ENCODE results near the gene DRD2. TPM values are rescaled to one million over a fixed set of nuclear protein-coding genes. Genes with fewer than 3 reads are reported as not detected.

Gene DRD2
- total RNA-seq, 1 donor from 2014 or later, result not detected

DNA sequence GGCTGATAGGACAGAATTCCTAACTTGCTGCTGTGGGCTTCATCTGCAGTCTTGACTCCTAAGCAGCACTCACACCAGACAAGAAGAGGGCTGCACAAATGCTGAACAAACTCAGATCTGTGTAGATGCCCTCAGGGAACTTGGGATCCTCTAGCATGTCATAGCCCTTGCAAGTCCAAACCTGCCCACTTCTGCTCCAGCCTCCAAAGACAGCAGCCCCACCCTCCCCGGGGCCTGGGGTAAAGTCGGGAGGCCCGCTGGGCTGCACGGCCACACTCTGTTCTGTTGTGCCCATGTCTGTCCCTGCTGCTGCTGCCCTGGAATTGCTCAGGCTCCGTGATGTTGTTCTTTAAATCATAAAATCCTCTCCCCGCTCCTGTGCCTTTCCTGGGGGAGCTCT lies 28.3 kb downstream of the DRD2 start:
- Mint-ChIP-seq H3K9me3 (no peaks in the 10 kb centered on the region), H3K4me3 (no peak overlapping the region), H3K36me3 (ENCODE audit: low read depth) (no peaks in the 10 kb centered on the region), H3K27me3 (peaks cover 16% of the 10 kb centered on the region), H3K27ac (no peak overlapping the region), H3K4me1 (peaks cover 4% of the 10 kb centered on the region)
- intact Hi-C loops (cut with micrococcal nuclease), result no loop called here
- no peak for DNase-seq

DNA sequence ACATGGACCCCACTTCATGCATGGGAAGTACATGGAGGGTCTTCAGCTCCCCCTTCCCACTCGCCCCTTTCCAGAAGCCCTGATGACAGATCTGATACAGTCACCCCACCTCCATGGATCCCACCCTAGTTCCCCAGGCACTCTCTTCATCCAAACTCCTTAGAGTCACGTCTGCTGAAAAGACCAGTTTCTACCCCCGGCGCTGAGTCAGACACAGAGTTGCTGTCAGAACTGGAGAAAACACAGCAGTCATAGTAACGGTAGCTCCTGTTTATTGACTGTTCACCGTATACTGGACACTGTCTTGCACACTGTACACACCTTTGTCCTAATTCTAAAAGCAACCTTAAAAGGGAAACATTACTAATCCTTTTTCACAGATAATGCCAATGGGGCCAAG lies 29.1 kb downstream of the DRD2 start:
- intact Hi-C loops (cut with micrococcal nuclease), result no loop called here
- Mint-ChIP-seq H3K9me3 (no peaks in the 10 kb centered on the region), H3K4me3 (no peak overlapping the region), H3K36me3 (ENCODE audit: low read depth) (no peaks in the 10 kb centered on the region), H3K27me3 (peaks cover 16% of the 10 kb centered on the region), H3K4me1 (peaks cover 4% of the 10 kb centered on the region), H3K27ac (no peak overlapping the region)
- no peak for DNase-seq

DNA sequence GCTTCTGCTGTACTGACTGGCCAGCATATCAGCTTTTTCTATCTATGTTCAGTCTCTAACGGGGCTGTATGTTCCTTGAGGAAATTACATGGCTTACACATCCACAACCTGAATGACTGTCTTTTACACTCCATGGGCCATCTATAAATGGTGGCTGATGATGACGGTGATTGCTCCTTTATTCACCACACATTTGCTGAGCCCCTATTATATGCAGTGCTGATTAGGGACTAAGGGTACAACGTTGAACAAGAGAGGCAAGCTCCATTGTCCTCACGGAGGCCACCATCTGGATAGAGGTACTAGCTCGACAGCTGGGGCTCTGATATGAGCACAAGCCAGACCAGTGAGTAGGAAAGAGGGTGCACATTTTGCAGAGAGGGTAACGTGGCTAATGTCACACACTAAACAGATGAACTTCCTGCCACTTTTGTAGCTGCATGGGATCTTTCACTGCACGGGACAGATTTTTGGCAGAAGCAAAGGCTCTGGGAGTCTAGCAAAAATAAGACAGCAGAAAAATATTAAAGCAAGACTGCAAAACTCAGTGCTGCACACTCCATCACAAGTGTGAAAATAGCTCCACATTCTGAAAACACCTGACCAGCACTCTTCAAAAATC lies 30.6 kb downstream of the DRD2 start:
- DNase-seq, result no peak
- peaks cover 18% of the 10 kb centered on the region for H3K27me3 Mint-ChIP-seq
- H3K4me1 Mint-ChIP-seq, result peaks cover 4% of the 10 kb centered on the region
- H3K4me3 Mint-ChIP-seq, result no peak overlapping the region
- no peak overlapping the region for H3K27ac Mint-ChIP-seq
- H3K9me3 Mint-ChIP-seq, result no peaks in the 10 kb centered on the region
- no peaks in the 10 kb centered on the region for H3K36me3 Mint-ChIP-seq (ENCODE audit: low read depth)
- intact Hi-C loops (cut with micrococcal nuclease), result no loop called here

- no peak overlapping the region for H3K27ac Mint-ChIP-seq
- no peaks in the 10 kb centered on the region for H3K4me1 Mint-ChIP-seq
- peaks cover 16% of the 10 kb centered on the region for H3K27me3 Mint-ChIP-seq
- H3K4me3 Mint-ChIP-seq, result no peak overlapping the region
- DNase-seq, result no peak
- H3K9me3 Mint-ChIP-seq, result no peaks in the 10 kb centered on the region
- intact Hi-C loops (cut with micrococcal nuclease), result no loop called here
- no peaks in the 10 kb centered on the region for H3K36me3 Mint-ChIP-seq (ENCODE audit: low read depth)
Observed at GRCh38 chr11:113440816-113441215, 34.4 kb downstream of the DRD2 start.

DNA sequence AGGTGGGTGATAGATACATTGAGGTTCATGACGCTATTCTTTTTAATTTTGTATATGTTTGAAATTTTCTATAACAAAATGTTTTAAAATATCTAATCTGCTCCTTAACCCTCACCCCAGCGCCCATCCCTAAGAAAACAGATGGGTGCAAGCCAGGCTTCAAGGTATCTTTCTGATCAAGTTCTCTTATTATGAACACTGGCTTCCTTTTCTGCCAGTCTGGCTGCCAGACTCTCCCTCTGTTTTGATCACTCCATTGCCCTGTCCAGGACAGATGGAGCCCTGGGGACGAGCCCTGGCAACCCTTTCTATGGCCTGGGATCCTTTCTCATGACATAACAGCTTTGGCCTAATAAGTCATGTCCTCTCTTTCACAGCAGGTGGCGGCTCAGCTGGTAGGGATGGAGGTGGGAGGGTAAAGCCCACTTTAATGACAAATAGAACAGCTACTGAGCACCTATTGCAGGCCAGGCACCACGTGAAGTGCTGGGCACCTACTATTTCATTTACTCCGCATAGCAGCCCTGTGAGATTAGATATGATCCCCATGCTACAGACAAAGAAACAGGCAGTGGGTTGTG lies 38.4 kb downstream of the DRD2 start:
- H3K36me3 Mint-ChIP-seq (ENCODE audit: low read depth), result no peaks in the 10 kb centered on the region
- intact Hi-C loops (cut with micrococcal nuclease), result no loop called here
- no peaks in the 10 kb centered on the region for H3K4me1 Mint-ChIP-seq
- H3K27ac Mint-ChIP-seq, result no peak overlapping the region
- no peak overlapping the region for H3K4me3 Mint-ChIP-seq
- peaks cover 2% of the 10 kb centered on the region for H3K27me3 Mint-ChIP-seq
- DNase-seq, result no peak
- H3K9me3 Mint-ChIP-seq, result no peaks in the 10 kb centered on the region

- Mint-ChIP-seq H3K36me3 (ENCODE audit: low read depth) (no peaks in the 10 kb centered on the region), H3K27me3 (peaks cover 2% of the 10 kb centered on the region), H3K4me3 (no peak overlapping the region), H3K27ac (no peak overlapping the region), H3K4me1 (no peaks in the 10 kb centered on the region), H3K9me3 (no peaks in the 10 kb centered on the region)
- DNase-seq, result no peak
- intact Hi-C loops (cut with micrococcal nuclease), result no loop called here
Observed at GRCh38 chr11:113435190-113435968, 39.8 kb downstream of the DRD2 start.

DNA sequence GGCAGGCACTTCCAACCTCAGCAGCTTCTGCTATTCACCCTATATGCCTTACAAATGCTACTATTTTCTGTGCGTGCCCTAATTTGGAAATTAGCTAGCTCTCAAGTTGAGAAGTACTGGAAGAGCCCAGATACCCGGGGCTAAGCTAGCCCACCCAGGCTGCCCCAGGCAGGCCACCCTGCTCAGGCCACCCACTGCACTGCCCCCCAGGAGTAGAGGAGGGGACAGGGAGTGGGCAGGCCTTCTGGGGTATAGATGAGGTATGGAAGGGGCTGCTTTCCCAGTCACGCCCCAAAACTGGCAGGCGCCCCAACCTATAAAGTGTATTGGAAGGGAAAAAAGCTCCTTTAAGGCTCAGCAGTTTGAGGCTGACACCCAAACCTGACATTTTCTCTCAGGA lies 43.5 kb downstream of the DRD2 start:
- DNase-seq, result no peak
- Mint-ChIP-seq H3K4me3 (no peak overlapping the region), H3K27ac (no peak overlapping the region), H3K4me1 (no peaks in the 10 kb centered on the region), H3K27me3 (no peaks in the 10 kb centered on the region), H3K9me3 (no peaks in the 10 kb centered on the region), H3K36me3 (ENCODE audit: low read depth) (no peaks in the 10 kb centered on the region)
- intact Hi-C loops (cut with micrococcal nuclease), result no loop called here

DNA sequence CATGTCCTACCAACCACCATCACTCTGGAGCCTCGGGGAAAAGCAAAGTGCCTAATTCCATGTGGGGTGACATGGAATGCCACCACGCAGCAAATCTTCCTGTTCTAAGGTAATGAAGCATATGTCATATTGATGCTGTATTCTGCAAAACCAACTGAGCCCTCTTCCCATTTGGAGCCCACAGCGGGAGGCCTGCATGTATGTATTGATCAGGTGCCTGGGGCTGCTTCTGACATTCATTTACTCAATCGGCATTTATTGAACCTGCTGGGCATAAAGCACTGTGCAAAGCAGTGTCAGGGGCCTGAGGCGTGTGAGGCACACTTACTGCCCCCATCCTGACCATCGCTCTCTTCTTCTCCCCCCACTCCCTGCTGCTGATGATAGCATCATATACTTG lies 48.5 kb downstream of the DRD2 start:
- DNase-seq, result no peak
- intact Hi-C loops (cut with micrococcal nuclease), result no loop called here
- H3K36me3 Mint-ChIP-seq (ENCODE audit: low read depth), result no peaks in the 10 kb centered on the region
- H3K9me3 Mint-ChIP-seq, result no peaks in the 10 kb centered on the region
- no peak overlapping the region for H3K4me3 Mint-ChIP-seq
- no peak overlapping the region for H3K27ac Mint-ChIP-seq
- H3K27me3 Mint-ChIP-seq, result no peaks in the 10 kb centered on the region
- H3K4me1 Mint-ChIP-seq, result no peaks in the 10 kb centered on the region

DNA sequence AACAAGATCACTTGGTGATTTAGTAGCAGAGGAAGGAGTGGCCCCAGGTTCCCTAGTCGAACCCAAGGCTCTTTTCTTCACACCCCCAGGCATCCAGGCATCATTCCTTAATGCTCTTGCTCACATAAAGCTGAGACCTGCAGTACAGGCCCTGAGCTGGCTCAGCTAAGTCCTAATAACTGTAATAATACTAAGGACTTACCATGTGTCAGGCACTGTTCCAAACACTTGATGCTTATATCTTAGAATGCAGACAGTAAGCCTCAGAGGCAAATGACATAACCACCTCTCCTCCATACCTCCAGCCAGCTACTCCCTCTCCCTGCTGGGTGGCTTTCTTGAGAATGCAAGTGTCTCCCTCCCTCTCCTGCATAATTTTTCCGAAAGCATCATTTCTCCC lies 54.4 kb downstream of the DRD2 start:
- Mint-ChIP-seq H3K27me3 (no peaks in the 10 kb centered on the region), H3K27ac (no peak overlapping the region), H3K36me3 (ENCODE audit: low read depth) (no peaks in the 10 kb centered on the region), H3K9me3 (no peaks in the 10 kb centered on the region), H3K4me3 (no peak overlapping the region), H3K4me1 (no peaks in the 10 kb centered on the region)
- intact Hi-C loops (cut with micrococcal nuclease), result no loop called here
- DNase-seq, result no peak

- Mint-ChIP-seq H3K4me1 (no peaks in the 10 kb centered on the region), H3K27me3 (no peaks in the 10 kb centered on the region), H3K27ac (no peak overlapping the region), H3K9me3 (no peaks in the 10 kb centered on the region), H3K4me3 (no peak overlapping the region), H3K36me3 (ENCODE audit: low read depth) (no peaks in the 10 kb centered on the region)
- intact Hi-C loops (cut with micrococcal nuclease), result no loop called here
- no peak for DNase-seq
Observed at GRCh38 chr11:113419454-113420003, 55.7 kb downstream of the DRD2 start.

- Mint-ChIP-seq H3K27me3 (no peaks in the 10 kb centered on the region), H3K4me1 (no peaks in the 10 kb centered on the region), H3K9me3 (no peaks in the 10 kb centered on the region), H3K27ac (no peak overlapping the region), H3K4me3 (no peak overlapping the region), H3K36me3 (ENCODE audit: low read depth) (no peaks in the 10 kb centered on the region)
- intact Hi-C loops (cut with micrococcal nuclease), result no loop called here
- no peak for DNase-seq
Observed at GRCh38 chr11:113417428-113417827, 57.8 kb downstream of the DRD2 start.

DNA sequence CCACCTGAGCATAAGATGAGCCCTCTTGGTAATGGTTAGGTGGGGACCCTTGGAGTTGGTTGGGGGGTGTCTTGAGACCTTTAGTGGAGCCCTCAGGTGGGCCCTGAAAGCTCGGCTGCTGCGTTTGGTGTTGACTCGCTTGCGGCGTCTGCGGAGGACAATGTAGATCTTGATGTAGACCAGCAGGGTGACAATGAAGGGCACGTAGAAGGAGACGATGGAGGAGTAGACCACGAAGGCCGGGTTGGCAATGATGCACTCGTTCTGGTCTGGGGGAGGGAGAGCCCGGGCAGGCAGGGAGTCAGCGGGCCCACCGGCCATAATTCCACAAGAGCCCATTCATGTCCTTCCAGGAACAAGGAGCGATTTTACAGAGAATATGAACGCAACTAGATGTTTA lies 59.9 kb downstream of the DRD2 start:
- no peaks in the 10 kb centered on the region for H3K27me3 Mint-ChIP-seq
- H3K4me3 Mint-ChIP-seq, result no peak overlapping the region
- no peak for DNase-seq
- H3K9me3 Mint-ChIP-seq, result no peaks in the 10 kb centered on the region
- H3K36me3 Mint-ChIP-seq (ENCODE audit: low read depth), result no peaks in the 10 kb centered on the region
- H3K4me1 Mint-ChIP-seq, result no peaks in the 10 kb centered on the region
- H3K27ac Mint-ChIP-seq, result no peak overlapping the region
- intact Hi-C loops (cut with micrococcal nuclease), result no loop called here

DNA sequence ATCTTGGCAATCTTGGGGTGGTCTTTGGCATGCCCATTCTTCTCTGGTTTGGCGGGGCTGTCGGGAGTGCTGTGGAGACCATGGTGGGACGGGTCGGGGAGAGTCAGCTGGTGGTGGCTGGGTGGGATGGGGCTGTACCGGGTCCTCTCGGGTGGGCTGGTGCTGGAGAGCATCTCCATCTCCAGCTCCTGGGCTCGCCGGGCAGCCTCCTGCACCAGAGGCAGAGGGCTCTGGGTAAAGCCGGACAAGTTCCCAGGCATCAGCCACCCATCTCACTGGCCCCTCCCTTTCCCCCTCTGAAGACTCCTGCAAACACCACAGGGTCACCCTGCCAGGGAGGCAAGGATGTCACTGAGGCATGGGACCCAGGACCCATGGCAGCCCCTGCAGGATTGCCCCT lies 62.5 kb downstream of the DRD2 start:
- Mint-ChIP-seq H3K9me3 (no peaks in the 10 kb centered on the region), H3K4me1 (no peaks in the 10 kb centered on the region), H3K36me3 (ENCODE audit: low read depth) (no peaks in the 10 kb centered on the region), H3K4me3 (no peak overlapping the region), H3K27ac (no peak overlapping the region), H3K27me3 (no peaks in the 10 kb centered on the region)
- intact Hi-C loops (cut with micrococcal nuclease), result no loop called here
- DNase-seq, result no peak

DNA sequence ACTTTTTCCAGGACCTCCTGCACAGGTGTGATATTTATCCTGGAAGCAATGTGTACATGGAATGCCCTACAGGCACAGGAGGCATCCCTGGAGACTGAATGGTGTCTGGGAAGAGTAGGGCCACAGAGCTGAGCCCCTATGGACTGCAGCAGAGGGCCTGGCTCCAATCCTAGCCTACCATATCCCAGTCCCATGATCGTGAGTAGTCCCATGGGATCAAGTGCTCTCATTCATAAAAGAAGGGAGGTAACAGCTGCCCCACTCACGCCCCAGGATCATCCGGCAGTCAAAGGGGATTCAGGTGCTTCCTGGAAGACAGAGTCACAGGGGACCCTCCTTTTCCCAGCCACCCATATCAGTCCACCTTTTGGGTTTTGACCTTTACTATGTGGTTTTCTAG lies 63.7 kb downstream of the DRD2 start:
- Mint-ChIP-seq H3K27ac (no peak overlapping the region), H3K36me3 (ENCODE audit: low read depth) (no peaks in the 10 kb centered on the region), H3K27me3 (no peaks in the 10 kb centered on the region), H3K4me1 (no peaks in the 10 kb centered on the region), H3K9me3 (no peaks in the 10 kb centered on the region), H3K4me3 (no peak overlapping the region)
- no peak for DNase-seq
- intact Hi-C loops (cut with micrococcal nuclease), result no loop called here
